NCI-H345 (cell line): Measurements from ENCODE around the gene REC8.
"Not testable (repeated sequence)": the region's sequence is repeated elsewhere in the genome, so short reads cannot be mapped to it uniquely, and the experiment has no call there.

Experiments used
- DNase-seq: peaks from one replicate; lab custom pipeline; 2025; lab: John Stamatoyannopoulos, UW

REC8 gene

DNA sequence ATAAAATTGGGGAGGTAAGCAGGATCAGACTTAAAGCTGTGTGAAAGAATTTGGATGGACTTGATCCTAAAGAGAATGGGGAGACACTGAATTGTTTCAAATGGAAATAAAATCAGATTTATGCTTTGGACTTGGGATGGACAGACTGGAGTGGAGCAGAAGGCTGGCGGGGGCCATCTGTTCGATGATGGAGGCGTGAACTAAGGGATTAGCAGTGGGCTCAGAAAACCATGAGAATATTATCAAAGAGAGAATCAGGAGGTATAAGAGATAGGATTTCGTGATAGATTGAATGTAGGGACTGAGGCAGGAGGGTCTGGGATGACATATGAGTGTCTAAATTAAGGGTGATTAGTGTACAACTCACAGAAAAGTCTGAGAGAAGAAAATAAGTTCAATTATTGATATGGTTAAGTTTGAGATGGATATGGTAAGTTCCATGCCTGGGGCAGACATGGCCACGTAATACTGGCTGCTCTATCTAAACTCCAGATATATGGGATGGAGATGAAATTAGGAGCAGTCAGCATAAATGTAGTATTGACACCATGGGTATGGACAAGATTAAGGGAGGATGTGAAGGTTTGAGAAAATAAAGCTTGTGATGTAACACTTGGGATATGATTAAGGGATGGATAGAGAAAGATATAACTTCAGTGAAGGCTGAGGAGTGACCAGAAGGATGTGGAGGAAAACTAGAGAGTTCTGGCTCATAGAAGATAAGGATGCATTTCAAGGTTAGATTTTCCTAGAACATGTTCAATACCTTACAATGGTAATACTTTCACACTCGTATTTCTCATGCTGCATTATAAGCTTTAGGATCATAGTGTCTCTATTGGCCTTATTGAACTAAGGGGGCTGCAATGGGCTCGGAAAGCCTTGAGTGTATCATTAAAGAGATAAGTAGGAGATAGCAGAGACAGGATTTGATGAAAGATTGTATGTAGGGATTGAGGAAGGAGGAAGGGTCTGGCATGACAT is 32.6 kb downstream of the REC8 start:
- DNase-seq: no peak

DNA sequence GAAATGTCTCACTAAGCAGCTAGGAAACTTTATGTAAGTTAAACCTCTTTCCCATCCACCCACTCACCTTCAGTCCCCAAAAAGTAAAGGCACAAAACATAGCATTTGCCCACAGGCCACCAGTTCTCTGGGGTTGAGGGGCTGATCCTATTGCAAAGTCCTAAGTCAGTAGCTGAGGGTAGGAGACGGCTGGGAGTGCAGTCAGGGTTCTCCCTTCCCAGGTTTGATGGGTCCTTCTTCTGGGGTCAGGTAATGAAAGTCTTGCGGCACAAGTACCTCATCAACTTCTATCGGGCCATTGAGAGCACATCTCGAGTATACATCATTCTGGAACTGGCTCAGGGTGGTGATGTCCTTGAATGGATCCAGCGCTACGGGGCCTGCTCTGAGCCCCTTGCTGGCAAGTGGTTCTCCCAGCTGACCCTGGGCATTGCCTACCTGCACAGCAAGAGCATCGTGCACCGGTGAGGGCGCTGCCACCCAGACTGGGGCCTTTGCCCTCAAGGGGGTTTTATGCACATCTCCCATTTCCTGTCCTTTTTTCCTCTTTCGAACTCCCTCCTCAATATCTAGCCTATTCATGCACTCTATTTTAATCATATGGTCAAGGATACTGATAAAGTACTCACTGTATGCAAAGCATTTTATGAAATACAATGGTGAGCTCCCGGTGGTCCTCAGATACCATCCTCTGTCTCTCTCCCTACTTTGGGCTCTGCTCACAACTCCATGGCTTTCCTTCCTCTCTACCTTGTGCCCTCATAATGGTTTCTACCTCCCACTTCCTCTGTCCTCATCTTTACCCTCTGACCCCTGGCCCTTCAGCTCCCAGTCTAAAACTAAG is 34.6 kb downstream of the REC8 start:
- DNase-seq: no peak

- DNase-seq: no peak
Measured at GRCh38 chr14:24207104-24207551, 35.2 kb downstream of the REC8 start.

DNA sequence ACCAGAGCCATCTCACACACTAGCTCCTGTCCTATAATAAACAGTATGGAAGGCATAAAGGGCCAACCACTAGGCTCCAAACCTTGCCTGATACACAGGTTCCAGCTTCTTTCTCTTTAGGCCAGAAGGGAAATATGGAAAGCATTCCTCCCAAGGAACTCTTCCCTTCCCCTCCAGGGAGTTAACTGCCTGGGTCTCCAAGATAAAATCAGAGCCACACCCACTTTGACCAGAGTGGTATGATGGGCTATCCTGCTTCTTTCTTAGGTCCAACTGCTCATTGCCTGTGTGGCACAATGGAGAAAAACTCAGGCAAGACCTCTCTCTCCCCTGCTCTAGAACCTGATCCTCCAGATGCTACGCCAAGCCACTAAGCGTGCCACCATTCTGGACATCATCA is 35.7 kb downstream of the REC8 start:
- DNase-seq: no peak

GRCh38 chr14:24211311-24211710 is 39.4 kb downstream of the REC8 start:
- DNase-seq: no peak

- DNase-seq: peak; percentile 96
Measured at GRCh38 chr14:24212924-24213865, 41.3 kb downstream of the REC8 start, which contains the start of gene CHMP4A. Gene CHMP4A, minus strand, starts transcription at chr14:24213488. Its CDS starts 49 bp downstream, at chr14:24213439.

DNA sequence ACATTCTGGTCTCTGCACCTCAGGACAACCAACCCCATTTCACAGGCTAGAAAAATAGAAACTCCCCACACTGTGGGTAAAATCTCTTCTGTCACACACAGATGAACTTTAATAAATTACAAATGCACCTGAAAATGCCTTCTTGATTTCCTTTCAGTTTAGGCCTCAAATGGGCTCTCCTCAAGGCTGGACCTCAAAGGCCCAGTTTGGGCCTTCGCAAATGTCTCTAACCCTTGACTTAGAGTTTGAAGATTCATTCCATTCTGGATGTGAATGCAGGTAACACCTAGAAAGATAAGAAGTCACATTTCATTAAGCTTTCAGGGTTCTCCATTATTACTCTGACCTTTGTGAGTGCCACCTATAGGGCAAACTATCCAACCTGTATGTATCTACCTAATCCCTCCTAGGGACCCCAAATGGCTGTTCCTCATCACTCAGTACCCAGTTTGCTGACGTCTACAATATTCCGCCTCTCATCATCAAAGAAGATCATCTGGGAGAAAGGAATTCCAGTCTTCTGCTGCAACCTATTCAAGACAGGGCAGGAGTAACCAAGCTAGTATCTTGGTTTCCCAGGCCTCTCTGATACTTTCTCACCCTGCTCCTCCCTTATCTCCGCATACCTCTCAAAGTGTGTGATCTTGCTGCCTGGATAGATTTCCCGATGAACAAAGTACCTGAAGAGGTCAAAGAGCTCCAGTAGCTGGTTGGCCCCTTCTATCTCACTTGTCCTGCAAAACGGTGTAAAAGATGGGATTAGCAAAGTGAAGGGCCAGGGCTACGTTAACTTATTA is 42.2 kb downstream of the REC8 start:
- DNase-seq: no peak

GRCh38 chr14:24215495-24216344 is 43.8 kb downstream of the REC8 start, which contains the start of gene MDP1:
Gene MDP1, minus strand, starts transcription at chr14:24216066. Its CDS starts 111 bp downstream, at chr14:24215955.
- DNase-seq: peak; percentile 90

GRCh38 chr14:24216345-24216699 is 44.4 kb downstream of the REC8 start:
- DNase-seq: no peak

GRCh38 chr14:24216876-24217275 is 45.0 kb downstream of the REC8 start:
- DNase-seq: not testable (repeated sequence)

GRCh38 chr14:24219080-24219479 is 47.2 kb downstream of the REC8 start:
- no peak for DNase-seq

DNA sequence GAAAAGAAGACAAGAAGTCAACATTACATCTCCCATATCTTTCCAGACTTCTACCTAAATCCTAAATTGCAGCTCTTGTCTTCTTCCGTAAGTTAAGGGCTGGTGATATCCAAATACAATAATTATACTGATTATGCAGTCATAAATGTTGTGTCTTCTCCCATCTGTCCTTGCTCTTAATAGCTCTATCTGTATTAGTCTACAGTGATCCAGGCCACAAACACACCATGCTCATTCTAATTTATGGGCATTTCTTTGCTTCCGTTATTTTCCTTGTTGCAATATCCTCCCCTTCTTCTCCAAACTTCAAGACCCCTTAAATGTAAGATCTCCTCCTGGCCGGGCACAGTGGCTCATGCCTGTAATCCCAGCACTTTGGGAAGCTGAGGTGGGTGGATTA is 47.6 kb downstream of the REC8 start:
- DNase-seq: no peak

- DNase-seq: not testable (repeated sequence)
Measured at GRCh38 chr14:24222987-24223386, 51.1 kb downstream of the REC8 start.

DNA sequence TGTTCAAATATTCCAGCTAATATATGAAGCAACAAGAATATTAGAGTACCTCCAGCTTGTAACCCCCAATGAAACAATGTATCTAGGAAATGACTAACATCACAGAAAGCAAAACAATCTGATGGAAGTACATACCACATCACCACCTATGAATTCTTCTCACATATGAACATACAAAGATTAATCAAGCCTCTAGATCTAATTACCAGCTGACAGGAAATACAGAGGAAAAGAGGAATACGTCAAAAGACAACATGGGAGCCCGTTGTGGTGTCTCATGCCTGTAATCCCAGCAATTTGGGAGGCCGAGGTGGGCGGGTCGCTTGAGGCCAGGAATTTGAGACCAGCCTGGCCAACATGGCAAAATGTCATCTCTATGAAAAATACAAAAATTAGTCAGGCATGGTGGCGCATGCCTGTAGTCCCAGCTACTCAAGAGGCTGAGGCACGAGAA is 52.8 kb downstream of the REC8 start:
- no peak for DNase-seq

DNA sequence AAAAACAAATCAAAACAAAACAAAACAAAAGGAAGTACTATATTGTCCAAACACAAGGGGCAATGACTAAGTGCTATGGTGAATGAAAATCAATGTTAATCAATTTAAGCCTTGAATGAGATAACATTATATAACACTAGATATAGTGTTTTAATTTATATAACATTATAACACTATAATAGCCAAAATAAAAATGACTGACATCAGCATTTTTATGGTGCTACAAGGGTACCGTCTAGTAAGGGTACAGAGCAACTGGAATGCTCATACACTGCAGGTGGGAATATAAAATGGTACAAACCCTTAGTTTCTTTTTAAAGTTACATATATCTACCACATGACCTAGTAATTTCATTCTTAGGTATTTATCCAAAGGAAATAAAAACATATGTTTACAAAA is 54.6 kb downstream of the REC8 start:
- no peak for DNase-seq

DNA sequence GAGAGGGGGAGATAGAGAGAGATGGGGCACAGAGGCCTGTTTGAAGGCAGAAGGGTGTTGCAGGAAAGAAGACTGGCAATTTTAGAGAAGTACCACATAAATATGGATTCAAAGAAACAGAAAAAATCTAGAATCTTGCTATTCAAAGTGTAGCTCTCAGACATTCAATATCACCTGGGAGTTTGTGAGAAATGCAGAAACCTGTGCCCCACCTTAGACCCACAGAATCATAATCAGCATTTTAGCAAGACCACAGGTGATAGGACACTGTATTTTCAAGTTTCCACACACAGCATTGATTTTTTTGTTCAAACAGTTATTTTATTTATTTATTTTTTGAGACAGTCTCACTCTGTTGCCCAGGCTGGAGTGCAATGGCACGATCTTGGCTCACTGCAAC is 57.0 kb downstream of the REC8 start:
- no peak for DNase-seq
